HepG2 (cell line): ENCODE data around the gene UXS1. TPM values are rescaled to one million over a fixed set of nuclear protein-coding genes. Genes with fewer than 3 reads are reported as not detected.
A peak's percentile ranks its signal among the peaks of the same experiment; 100 is the strongest.

Source experiments
- ATAC-seq: fragments of 200-7000 bp; cut with Tn5 transposase; 3 replicates; pipeline ENCODE4 v1.9.1; 2020; ENCODE audit warnings: mild to moderate bottlenecking, moderate library complexity
- BruUV-seq: library from RNA; stranded (reverse); fragments of 400-500 nt; replicated peaks from 2 replicates; lab custom pipeline; 2021; lab: Mats Ljungman, UMichigan
- CTCF ChIA-PET: fragments of 300-600 bp; formaldehyde crosslinking; extraction: SDS; loops from one replicate; lab custom pipeline; 2021; ENCODE audit warnings: low total read pairs, inconsistent platforms, low intra/inter-chr PET ratio; lab: Yijun Ruan, JAX
- POLR2A ChIA-PET: fragments of 350-600 bp; sonication (Branson Sonifier 250); formaldehyde crosslinking; loops from one replicate; lab custom pipeline; 2020; ENCODE audit warnings: antibody characterized with exemption, inconsistent platforms; lab: Yijun Ruan, JAX
- DNase-seq: peaks from one replicate; pipeline ENCODE4 v3.0.0-alpha.2; 2015; ENCODE audit warnings: low spot score
- FAIRE-seq: peaks from 3 replicates; lab custom pipeline; 2011; peaks lifted over from hg19 to GRCh38; lab: Jason Lieb, UNC
- H2AFZ ChIP-seq: one replicate; pipeline ENCODE4 v1.6.1; 2011; ENCODE audit warnings: low read length, inconsistent platforms
- H3K27ac ChIP-seq: fragments of 300-600 bp; 3 replicates; pipeline ENCODE4 v1.8.0; 2011; ENCODE audit warnings: mixed run types, mild to moderate bottlenecking, mixed read lengths, low read length, inconsistent platforms; ENCODE audit not compliant: insufficient read depth; ENCODE audit errors: extremely low read length
- H3K27me3 ChIP-seq, 2 experiments: fragments of 200-600 bp in 1 of 2; 2 replicates in 1 of 2; 3 replicates in 1 of 2; pipeline versions ENCODE4 v1.6.0 to v1.8.0; 2011; ENCODE audit warnings: low read length in 2 of 2, mild to moderate bottlenecking in 2 of 2, moderate library complexity in 2 of 2, inconsistent platforms in 1 of 2; ENCODE audit not compliant: insufficient read depth in 2 of 2, control insufficient read depth in 1 of 2
- H3K36me3 ChIP-seq, 2 experiments: fragments of 200-600 bp in 1 of 2; replicated peaks in 1 of 2; 2 replicates in 1 of 2; 3 replicates in 1 of 2; pipeline versions ENCODE4 v1.5.1 to v1.8.0; 2011; ENCODE audit warnings: low read length in 2 of 2, inconsistent platforms in 1 of 2; ENCODE audit not compliant: insufficient read depth in 2 of 2, control insufficient read depth in 1 of 2
- H3K4me1 ChIP-seq: 2 replicates; pipeline ENCODE4 v1.5.1; 2012; ENCODE audit warnings: low read length, inconsistent platforms; ENCODE audit not compliant: insufficient read depth
- H3K4me2 ChIP-seq: 2 replicates; pipeline ENCODE4 v1.6.0; 2011; ENCODE audit warnings: low read depth, low read length, inconsistent platforms
- H3K4me3 ChIP-seq, 3 experiments: fragments of 200-600 bp in 1 of 3; sonication (generic), shearing (Covaris generic) in 1 of 3; replicated peaks in 1 of 3; 2 replicates each; pipeline ENCODE4 v1.5.1; 2011 to 2016; ENCODE audit warnings: low read length in 3 of 3, inconsistent platforms in 2 of 3, low read depth in 2 of 3, mild to moderate bottlenecking in 2 of 3, control low read depth in 1 of 3, mixed read lengths in 1 of 3; ENCODE audit not compliant: insufficient read depth in 1 of 3
- H3K79me2 ChIP-seq: one replicate; pipeline ENCODE4 v1.6.1; 2011; ENCODE audit warnings: low read length, inconsistent platforms; ENCODE audit not compliant: insufficient read depth
- H3K9ac ChIP-seq: 2 replicates; pipeline ENCODE4 v1.6.0; 2011; ENCODE audit warnings: mild to moderate bottlenecking, low read depth, low read length, inconsistent platforms; ENCODE audit not compliant: insufficient read depth
- H3K9me3 ChIP-seq: 2 replicates; pipeline ENCODE4 v1.5.1; 2012; ENCODE audit warnings: mild to moderate bottlenecking, low read length
- H4K20me1 ChIP-seq: 2 replicates; pipeline ENCODE4 v1.6.0; 2011; ENCODE audit warnings: inconsistent platforms, mild to moderate bottlenecking, low read length, moderate library complexity; ENCODE audit not compliant: insufficient read depth
- FLYWCH1 ChIP-seq: sonication (generic); formaldehyde crosslinking; IDR thresholded peaks from 2 replicates; pipeline ENCODE4 v1.8.1; 2023; ENCODE audit warnings: mild to moderate bottlenecking, missing genetic modification reagents
- RARA ChIP-seq: IDR thresholded peaks from 2 replicates; pipeline ENCODE4 v1.6.1; 2016; ENCODE audit warnings: missing genetic modification reagents, missing compliant biosample characterization
- ZBTB38 ChIP-seq: sonication (generic); formaldehyde crosslinking; IDR thresholded peaks from 2 replicates; pipeline ENCODE4 v1.5.1; 2020; ENCODE audit warnings: mild to moderate bottlenecking, missing genetic modification reagents
- ZNF530 ChIP-seq: sonication (generic); formaldehyde crosslinking; IDR thresholded peaks from 2 replicates; pipeline ENCODE4 v1.5.0; 2020; ENCODE audit warnings: low read depth, mild to moderate bottlenecking, missing genetic modification reagents
- ZNF564 ChIP-seq: sonication (generic); formaldehyde crosslinking; IDR thresholded peaks from 2 replicates; pipeline ENCODE4 v1.8.1; 2023; ENCODE audit warnings: mild to moderate bottlenecking, missing genetic modification reagents
- ZNF616 ChIP-seq: sonication (generic); formaldehyde crosslinking; IDR thresholded peaks from 2 replicates; pipeline ENCODE4 v1.5.0; 2020; ENCODE audit warnings: low read depth, mild to moderate bottlenecking, missing genetic modification reagents
- ZNF770 ChIP-seq: sonication (generic); formaldehyde crosslinking; IDR thresholded peaks from 2 replicates; pipeline ENCODE4 v1.5.0; 2020; ENCODE audit warnings: mild to moderate bottlenecking, missing genetic modification reagents
- WGBS: methylation state at CpG from one replicate; pipeline ENCODE4 v1.1.6; 2017; ENCODE audit warnings: low lambda C conversion rate; 5-methylcytosine and 5-hydroxymethylcytosine counted together
- in situ Hi-C: cut with HindIII; loops from 2 replicates; pipeline ENCODE4 v1.10.0; 2017; ENCODE audit warnings: low pct_unique_long_range_greater_than_20kb; ENCODE audit not compliant: extremely low pct_ligation_motif_present
- intact Hi-C: fragments of 100-400 bp; cut with micrococcal nuclease; formaldehyde crosslinking; loops from one replicate; pipeline ENCODE4 v1.10.0; 2022; ENCODE audit not compliant: unreplicated experiment
- polyA plus RNA-seq, 8 experiments: library from polyadenylated mRNA; depleted of rRNA in 3 of 8; stranded (reverse) in 7 of 8; unstranded in 1 of 8; fragments of >200 nt; fragmentation: Illumina TruSeq in 4 of 8; extraction: Trizol in 4 of 8; gene quantifications; 2 replicates each; pipeline versions ENCODE4 v1.2.1 to v1.2.3, GENCODE V29; 2011 to 2016; ENCODE audit warnings: low read depth in 4 of 8, missing spikeins in 1 of 8, mixed read lengths in 1 of 8; ENCODE audit not compliant: insufficient read depth in 1 of 8
- total RNA-seq, 5 experiments: library from RNA; depleted of rRNA; stranded (reverse); fragments of >200 nt; fragmentation: Illumina TruSeq; extraction: Trizol; gene quantifications; 2 replicates each; pipeline ENCODE4 v1.2.3, GENCODE V29; 2016; ENCODE audit warnings: low read depth in 1 of 5

The UXS1 gene
- total and polyA plus RNA-seq, 2 of the 13 experiments (the other 11 are each of a cell fraction or from before 2014, with no cell fraction given) = 53.3 to 110 TPM

- H3K9me3 ChIP-seq = no peaks in the 10 kb centered on the region
- no peak overlapping the region for H2AFZ ChIP-seq
- H3K4me1 ChIP-seq = peaks cover 36% of the 10 kb centered on the region
- H3K36me3 ChIP-seq = peaks cover 9 to 10% of the 10 kb centered on the region in 2 experiments; a peak in 3 of 5 replicates
- no TSS peak for BruUV-seq
- H3K4me2 ChIP-seq = no peak overlapping the region
- ATAC-seq (no peak; the same call in 2 of the 3 replicates), DNase-seq (no peak), FAIRE-seq (no peak)
- ChIA-PET POLR2A (no interaction called here), CTCF (no interaction called here)
- no peak overlapping the region for H3K27ac ChIP-seq
- TF ChIP-seq ZNF616 (CRISPR knock-in tag) (no peak), ZNF770 (CRISPR knock-in tag) (no peak), FLYWCH1 (CRISPR knock-in tag) (no peak), ZNF530 (CRISPR knock-in tag) (no peak), RARA (no peak)
- H4K20me1 ChIP-seq = peaks cover 4% of the 10 kb centered on the region; the same call in 1 of the 2 replicates
- WGBS = 96% methylated on average over 7 of the region's 7 CpGs
- in situ Hi-C loops (loop anchor here (25.0 kb wide), 1 partner anchor 841 kb away; the partner anchor contains the start of genes C2orf49 and TGFBRAP1), intact Hi-C loops (no loop called here)
- H3K79me2 ChIP-seq = peaks cover 65% of the 10 kb centered on the region
- H3K4me3 ChIP-seq = no peak overlapping the region
- H3K9ac ChIP-seq = no peak overlapping the region
- H3K27me3 ChIP-seq = no peaks in the 10 kb centered on the region
These were observed 15.4 kb downstream of the UXS1 start for GRCh38 chr2:106178716-106179115.

DNA sequence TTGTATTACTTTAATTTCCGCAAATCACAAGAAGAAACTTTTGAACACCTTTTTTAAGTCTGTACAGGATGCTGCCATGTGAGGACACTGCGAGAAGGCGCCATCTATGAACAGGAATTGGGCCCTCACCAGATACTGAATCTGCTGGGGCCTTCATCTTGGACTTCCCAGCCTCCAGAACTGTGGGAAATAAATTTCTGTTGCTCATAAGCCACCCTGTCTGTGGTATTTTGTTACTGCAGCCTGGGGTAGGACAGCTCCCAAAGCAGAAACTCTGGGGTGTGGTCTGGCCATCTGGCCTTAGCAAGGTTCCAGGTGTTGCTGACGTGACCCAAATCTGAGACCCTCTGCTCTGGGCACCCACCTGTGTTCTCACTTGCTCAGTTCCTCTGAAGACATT, 16.5 kb downstream of the UXS1 start:
- Histone ChIP-seq H3K4me3 (no peak overlapping the region), H4K20me1 (peaks cover 4% of the 10 kb centered on the region; the same call in 1 of the 2 replicates), H3K79me2 (peaks cover 63% of the 10 kb centered on the region), H3K27me3 (no peaks in the 10 kb centered on the region), H3K9me3 (no peaks in the 10 kb centered on the region), H3K4me2 (no peak overlapping the region), H3K36me3 (peaks cover 9 to 10% of the 10 kb centered on the region in 2 experiments; a peak in 3 of 5 replicates), H3K4me1 (peaks cover 25% of the 10 kb centered on the region)
- DNase-seq (no peak), FAIRE-seq (no peak), ATAC-seq (no peak)
- ChIA-PET POLR2A (interaction anchor here (0.8 to 1.1 kb wide), 2 partner anchors 50 to 53 kb away, joined by 3 read pairs; no protein-coding TSS in a partner anchor), CTCF (no interaction called here)
- intact Hi-C loops = no loop called here
- WGBS = 99% methylated on average over 4 of the region's 4 CpGs
- BruUV-seq = no TSS peak
- TF ChIP-seq ZBTB38 (CRISPR knock-in tag) (no peak), ZNF564 (CRISPR knock-in tag) (peak; percentile 93)
- TF ChIP-seq, all 625 proteins: peak for 1
- H3K9ac ChIP-seq = no peak overlapping the region
- no peak overlapping the region for H3K27ac ChIP-seq
- H2AFZ ChIP-seq = no peak overlapping the region
- in situ Hi-C loops = loop anchor here (25.0 kb wide), 1 partner anchor 840 kb away; the partner anchor contains the start of genes C2orf49 and TGFBRAP1
